Hepatocyte (in vitro differentiated cells): Measurements from ENCODE around the gene PSMB3. TPM values are rescaled to one million over a fixed set of nuclear protein-coding genes. Genes with fewer than 3 reads are reported as not detected.
A peak's percentile ranks its signal among the peaks of the same experiment; 100 is the strongest.

Experiments
- DNase-seq: peaks from one replicate; pipeline ENCODE4 v3.0.0-alpha.2; 2016; ENCODE audit warnings: low spot score
- H2AFZ ChIP-seq: fragments of 200-600 bp; sonication (generic); 2 replicates; pipeline ENCODE4 v1.6.0; 2016; ENCODE audit warnings: antibody characterized with exemption, mild to moderate bottlenecking
- H3K27ac ChIP-seq: fragments of 200-600 bp; sonication (generic); 2 replicates; pipeline ENCODE4 v1.5.1; 2016; ENCODE audit warnings: mild to moderate bottlenecking
- H3K27me3 ChIP-seq: fragments of 200-600 bp; sonication (generic); 2 replicates; pipeline ENCODE4 v1.6.1; 2016
- H3K36me3 ChIP-seq: fragments of 200-600 bp; sonication (generic); replicated peaks from 2 replicates; pipeline ENCODE4 v1.5.1; 2016; ENCODE audit warnings: low read depth; ENCODE audit not compliant: insufficient read depth
- H3K4me1 ChIP-seq: fragments of 200-600 bp; sonication (generic); 2 replicates; pipeline ENCODE4 v1.5.1; 2016; ENCODE audit warnings: mild to moderate bottlenecking, moderate library complexity; ENCODE audit not compliant: insufficient read depth
- H3K4me2 ChIP-seq: fragments of 200-600 bp; sonication (generic); 2 replicates; pipeline ENCODE4 v1.6.0; 2016
- H3K4me3 ChIP-seq: fragments of 200-600 bp; sonication (generic); 2 replicates; pipeline ENCODE4 v1.5.1; 2016; ENCODE audit warnings: mild to moderate bottlenecking
- H3K79me2 ChIP-seq: fragments of 200-600 bp; sonication (generic); 2 replicates; pipeline ENCODE4 v1.6.0; 2017; ENCODE audit warnings: mild to moderate bottlenecking
- H3K9me2 ChIP-seq: fragments of 200-600 bp; sonication (generic); replicated peaks from 2 replicates; pipeline ENCODE4 v1.6.0; 2017; ENCODE audit warnings: mild to moderate bottlenecking; ENCODE audit not compliant: insufficient read depth
- H3K9me3 ChIP-seq: fragments of 200-600 bp; sonication (generic); 2 replicates; pipeline ENCODE4 v1.5.1; 2016; ENCODE audit warnings: low read depth, mild to moderate bottlenecking
- H4K20me1 ChIP-seq: fragments of 200-600 bp; sonication (generic); 2 replicates; pipeline ENCODE4 v1.6.0; 2016; ENCODE audit warnings: mild to moderate bottlenecking; ENCODE audit not compliant: insufficient read depth, poor library complexity, severe bottlenecking
- CTCF ChIP-seq: fragments of 200-600 bp; sonication (generic); IDR thresholded peaks from 2 replicates; pipeline ENCODE4 v1.5.1; 2016; ENCODE audit warnings: antibody characterized with exemption, mild to moderate bottlenecking; ENCODE audit not compliant: poor library complexity
- EZH2 ChIP-seq: fragments of 200-600 bp; sonication (generic); IDR thresholded peaks from 2 replicates; pipeline ENCODE4 v1.6.1; 2016; ENCODE audit warnings: antibody characterized with exemption, mild to moderate bottlenecking, borderline replicate concordance
- EZH2phosphoT487 ChIP-seq: fragments of 200-600 bp; sonication (generic); IDR thresholded peaks from one replicate; pipeline ENCODE4 v1.6.1; 2018; ENCODE audit warnings: antibody characterized with exemption, mild to moderate bottlenecking, low read depth, moderate library complexity; ENCODE audit not compliant: unreplicated experiment, severe bottlenecking
- whole genome bisulfite sequencing: methylation state at CpG from one replicate; pipeline ENCODE4 v1.1.6; 2016; ENCODE audit warnings: low lambda C conversion rate; ENCODE audit errors: missing lambda C conversion rate; 5-methylcytosine and 5-hydroxymethylcytosine counted together
- polyA plus RNA-seq: library from polyadenylated mRNA; unstranded; fragments of >200 nt; fragmentation: Nextera tagmentation; extraction: Ambion mirVana; gene quantifications from 2 replicates; pipeline ENCODE4 v1.2.1, GENCODE V29; 2016
- total RNA-seq: library from RNA; depleted of rRNA; stranded (reverse); fragments of >200 nt; gene quantifications from 2 replicates; pipeline ENCODE4 v1.2.3, GENCODE V29; 2014

The PSMB3 gene
- total and polyA plus RNA-seq, 2 experiments from 2014 or later: 127 to 275 TPM

GRCh38 chr17:38704606-38705522, 47.7 kb upstream of the PSMB3 start, which contains the start of gene MLLT6:
Gene MLLT6 (plus strand): TSS chr17:38705273. CDS start chr17:38705633, 360 bp downstream.
- Histone ChIP-seq H2AFZ (peak within 1 kb of the TSS; percentile 78), H4K20me1 (peaks cover 21% of the 10 kb centered on the region), H3K27me3 (no peaks in the 10 kb centered on the region), H3K27ac (peak within 1 kb of the TSS; percentile 98), H3K9me2 (no peaks in the 10 kb centered on the region), H3K36me3 (no peaks in the 10 kb centered on the region), H3K4me3 (peak within 1 kb of the TSS; percentile 94), H3K9me3 (no peaks in the 10 kb centered on the region), H3K4me2 (peak within 1 kb of the TSS; percentile 97), H3K4me1 (peaks cover 25% of the 10 kb centered on the region), H3K79me2 (peaks cover 39% of the 10 kb centered on the region)
- WGBS: under 1% methylated on average over 45 of the region's 100 CpGs
- no peak for TF ChIP-seq EZH2phosphoT487
- no peak for TF ChIP-seq CTCF
- TF ChIP-seq EZH2: no peak
- peak; percentile 91 for DNase-seq

- peaks cover 21% of the 10 kb centered on the region for H4K20me1 ChIP-seq
- TF ChIP-seq EZH2: no peak
- no peak for TF ChIP-seq EZH2phosphoT487
Observed at GRCh38 chr17:38705523-38705802, 47.1 kb upstream of the PSMB3 start.

GRCh38 chr17:38705803-38706504, 46.6 kb upstream of the PSMB3 start:
- Histone ChIP-seq H2AFZ (peak overlapping the region; percentile 57), H3K9me2 (no peaks in the 10 kb centered on the region), H3K79me2 (peaks cover 39% of the 10 kb centered on the region), H3K27ac (peak overlapping the region; percentile 73), H3K27me3 (no peaks in the 10 kb centered on the region), H3K4me1 (peaks cover 21% of the 10 kb centered on the region), H3K4me2 (peak overlapping the region; percentile 96), H4K20me1 (peaks cover 21% of the 10 kb centered on the region), H3K9me3 (no peaks in the 10 kb centered on the region), H3K36me3 (no peaks in the 10 kb centered on the region), H3K4me3 (peak overlapping the region; percentile 76)
- 2% methylated on average over 27 of the region's 38 CpGs for WGBS
- TF ChIP-seq EZH2phosphoT487 (no peak), EZH2 (no peak), CTCF (no peak)
- DNase-seq: peak; percentile 50

More at GRCh38 chr17:38705523-38705802, 47.1 kb upstream of the PSMB3 start:
- Histone ChIP-seq H3K4me3 (peak overlapping the region; percentile 76), H2AFZ (peak overlapping the region; percentile 60), H3K27ac (peak overlapping the region; percentile 73), H3K36me3 (no peaks in the 10 kb centered on the region), H3K9me3 (no peaks in the 10 kb centered on the region), H3K9me2 (no peaks in the 10 kb centered on the region), H3K27me3 (no peaks in the 10 kb centered on the region), H3K79me2 (peaks cover 39% of the 10 kb centered on the region), H3K4me2 (peak overlapping the region; percentile 96), H3K4me1 (peaks cover 24% of the 10 kb centered on the region)
- WGBS: no CpG with 5 or more reads among the region's 32 CpGs
- peak; percentile 49 for DNase-seq
